Stimulated activated CD8-positive, alpha-beta memory T cell treated with anti-CD3 and anti-CD28 coated beads, Interleukin-12 subunit alpha, Interleukin-12 subunit beta, amount 100 ng/mL, for 24 hours (primary cell): ENCODE data around the gene GPLD1.
"Not testable (repeated sequence)": the region's sequence is repeated elsewhere in the genome, so short reads cannot be mapped to it uniquely, and the experiment has no call there.

Source experiments
- DNase-seq: peaks from one replicate; pipeline ENCODE4 v3.0.0-alpha.2; 2020; ENCODE audit errors: extremely low read depth

GPLD1 gene

DNA sequence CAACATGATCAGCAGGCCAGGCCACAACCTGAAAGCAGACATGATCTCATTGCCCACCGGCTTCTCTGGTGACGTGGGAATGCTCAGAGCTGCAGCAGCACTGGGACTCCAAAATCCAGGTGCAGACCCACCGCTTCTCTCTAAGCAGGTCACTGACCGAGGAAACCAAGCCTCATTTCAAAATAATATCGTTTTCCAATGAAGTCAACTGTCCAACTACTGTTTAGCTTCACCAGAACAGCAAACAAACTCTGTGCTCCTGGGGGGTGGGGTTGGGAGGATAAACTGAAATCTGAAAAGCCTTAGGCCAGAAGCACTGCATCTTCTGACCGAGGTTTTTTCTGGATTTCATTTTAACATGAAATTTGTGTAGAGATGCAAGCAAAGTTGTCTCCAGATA is at the start of gene GPLD1:
Gene GPLD1, minus strand, starts transcription at position 109 of the 400 bp plus-strand sequence. Its CDS starts 67 bp downstream, at position 42.
- DNase-seq, result no peak

- DNase-seq, result no peak
These were observed 48.5 kb upstream of the GPLD1 start for GRCh38 chr6:24537771-24538385.

DNA sequence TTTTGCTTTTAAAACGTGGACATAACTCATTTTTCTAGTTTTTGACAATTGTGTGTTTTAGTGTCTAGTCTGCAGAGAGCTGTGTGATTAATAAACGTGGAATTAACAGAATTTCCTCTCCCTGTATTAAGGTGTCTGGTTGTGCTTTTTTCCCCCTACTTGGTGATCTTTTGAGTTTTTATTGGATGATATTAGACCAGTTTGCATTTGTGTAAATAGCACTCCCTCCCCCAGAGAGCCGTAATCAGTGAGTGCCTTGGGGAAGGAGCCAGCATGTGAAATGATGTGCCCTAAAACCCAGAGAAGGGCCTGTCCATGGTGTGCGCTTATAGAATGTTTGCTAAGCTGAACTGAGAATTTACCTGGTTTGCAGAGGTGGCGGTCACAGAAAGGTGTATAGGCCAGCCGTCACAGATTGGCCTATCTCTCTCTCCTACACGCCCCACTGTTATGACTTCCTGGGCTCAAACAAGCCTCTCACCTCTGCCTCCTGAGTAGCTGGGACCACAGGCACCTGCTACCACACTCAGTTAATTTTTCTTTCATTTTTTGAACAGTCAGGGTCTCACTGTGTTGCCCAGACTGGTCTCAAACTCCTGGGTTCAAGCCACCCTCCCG is 47.8 kb upstream of the GPLD1 start:
- no peak for DNase-seq

GRCh38 chr6:24536466-24536865 is 47.1 kb upstream of the GPLD1 start:
- no peak for DNase-seq

GRCh38 chr6:24535210-24535609 is 45.8 kb upstream of the GPLD1 start:
- DNase-seq, result no peak

GRCh38 chr6:24534329-24534728 is 45.0 kb upstream of the GPLD1 start:
- no peak for DNase-seq

DNA sequence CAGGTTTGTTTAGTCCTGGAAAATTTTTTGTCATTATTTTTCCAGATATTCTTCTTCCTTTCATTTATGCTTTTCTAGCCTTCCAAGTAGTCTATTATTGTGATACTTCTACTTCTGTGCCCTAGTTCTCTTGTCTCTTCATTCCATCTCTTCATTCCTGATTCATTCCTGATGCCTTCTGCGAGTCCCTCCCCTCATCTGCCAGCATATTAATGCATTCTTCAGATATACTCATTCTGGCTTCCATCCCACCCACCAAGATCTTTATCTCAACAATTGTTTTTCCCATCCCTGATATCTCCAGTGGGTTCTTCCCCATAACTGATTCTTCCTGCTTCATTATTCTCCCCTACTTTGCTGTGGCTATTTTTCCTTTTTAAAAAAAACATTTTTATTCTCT is 40.6 kb upstream of the GPLD1 start:
- DNase-seq, result no peak

- no peak for DNase-seq
These were observed 35.4 kb upstream of the GPLD1 start for GRCh38 chr6:24524805-24525204.

DNA sequence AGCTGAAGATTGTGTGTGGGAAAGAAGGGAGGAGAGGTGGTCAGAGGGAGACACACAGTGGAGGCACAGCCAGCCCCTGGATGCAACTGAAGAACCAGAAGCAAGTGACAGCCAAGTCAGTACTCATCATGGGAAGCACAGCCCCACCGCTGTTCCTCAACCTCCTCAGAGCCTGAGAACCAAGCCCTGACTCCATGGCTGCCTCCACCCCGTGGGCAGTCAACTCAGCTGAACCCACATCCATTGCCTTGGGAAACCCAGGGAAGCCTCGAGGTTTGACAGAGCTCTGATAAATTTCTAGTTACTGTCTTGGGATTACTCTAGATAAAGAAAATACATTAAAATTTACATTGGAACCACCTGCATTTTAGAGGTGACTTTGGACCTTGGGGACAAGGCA is 35.0 kb upstream of the GPLD1 start:
- DNase-seq, result no peak

GRCh38 chr6:24522228-24523176 is 33.1 kb upstream of the GPLD1 start:
- no peak for DNase-seq

DNA sequence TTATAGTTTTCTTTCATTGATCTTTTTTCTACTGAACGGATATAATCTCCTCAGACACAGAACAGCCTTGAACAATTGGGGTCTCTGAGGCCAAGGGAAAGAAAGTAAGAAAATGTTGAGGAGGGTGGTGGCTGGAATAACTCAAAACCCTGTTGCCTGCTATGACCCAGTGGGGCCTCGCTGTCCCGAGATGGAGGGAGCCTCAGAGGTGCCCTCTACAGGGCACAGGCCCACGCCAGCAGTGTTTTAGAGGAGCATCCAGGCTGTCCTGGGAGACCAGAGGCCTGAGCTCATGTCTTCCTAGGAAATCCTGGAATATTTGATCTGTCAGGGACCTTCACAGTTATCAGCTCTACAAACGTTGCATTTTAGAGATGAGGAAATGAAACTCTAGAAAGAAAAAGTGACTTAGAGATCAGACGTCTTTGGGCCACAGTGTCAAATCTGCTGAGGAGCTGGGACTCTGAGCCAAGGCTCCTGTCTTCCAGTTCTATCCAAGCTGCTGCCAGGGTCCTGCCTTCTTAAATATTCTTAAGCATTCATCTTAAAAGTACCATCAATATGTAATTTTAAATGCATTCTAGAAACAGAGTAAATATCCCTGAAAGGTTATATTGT is 31.7 kb upstream of the GPLD1 start:
- DNase-seq, result no peak

DNA sequence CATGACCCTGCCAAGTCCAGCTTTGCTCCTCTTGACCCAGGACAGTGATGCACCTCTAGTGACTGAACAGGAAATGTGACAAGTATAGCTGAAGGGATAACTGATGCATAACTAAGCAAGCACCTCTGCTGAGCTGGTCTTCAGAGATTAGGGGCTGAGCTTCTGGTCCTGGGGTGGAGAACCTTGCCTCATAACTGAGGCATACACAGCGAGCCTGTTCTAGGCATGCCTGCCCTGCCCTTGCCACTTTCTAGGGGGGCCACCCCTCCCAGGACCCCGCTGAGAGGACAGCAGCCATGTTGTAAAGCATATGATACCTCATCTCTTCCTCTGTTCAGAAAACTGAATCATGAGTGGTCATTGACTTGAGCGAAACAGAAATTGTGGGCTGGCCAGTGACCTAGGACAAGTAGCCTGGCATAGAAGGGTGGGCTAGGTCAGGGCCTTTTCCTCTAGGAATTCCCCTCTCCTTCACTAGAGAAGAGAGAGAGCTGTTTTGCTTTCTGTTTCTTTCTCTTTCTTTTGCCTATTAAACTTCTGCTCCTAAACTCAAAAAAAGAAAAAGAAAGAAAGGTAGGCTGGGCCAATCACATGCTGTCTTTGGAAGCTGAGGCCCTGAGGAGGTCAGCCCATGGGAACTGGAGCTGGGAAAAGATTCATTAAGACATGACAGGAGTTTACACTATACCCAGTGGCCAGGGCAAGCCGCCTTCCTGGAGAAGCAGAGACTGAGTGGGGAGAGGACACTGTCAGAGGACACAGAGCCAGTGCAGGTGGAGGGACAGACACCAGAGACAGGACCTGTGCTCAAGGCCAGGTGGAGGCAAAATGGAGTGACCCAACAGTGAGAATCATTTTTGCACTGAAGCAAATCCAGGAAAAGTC is 28.5 kb upstream of the GPLD1 start:
- DNase-seq, result no peak

DNA sequence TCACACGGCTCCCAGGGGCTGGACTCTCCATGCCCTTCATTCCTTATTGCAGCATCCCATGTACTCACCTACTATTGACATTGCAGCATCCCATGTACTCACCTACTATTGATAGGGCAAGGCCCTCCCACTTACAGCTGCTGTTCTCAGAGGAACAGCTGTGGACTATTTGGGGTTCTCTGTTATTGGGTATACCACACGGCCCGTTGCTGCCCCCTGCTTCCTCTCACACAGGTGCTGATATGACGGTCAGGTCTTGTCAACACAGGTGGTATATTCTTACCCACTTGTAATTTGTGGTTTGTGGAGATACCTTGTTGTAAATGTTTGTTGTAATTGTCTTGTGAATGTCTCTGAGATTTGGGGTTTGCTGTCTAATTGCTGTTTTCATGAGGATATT is 24.2 kb upstream of the GPLD1 start:
- no peak for DNase-seq

GRCh38 chr6:24511976-24512375 is 22.6 kb upstream of the GPLD1 start:
- not testable (repeated sequence) for DNase-seq

DNA sequence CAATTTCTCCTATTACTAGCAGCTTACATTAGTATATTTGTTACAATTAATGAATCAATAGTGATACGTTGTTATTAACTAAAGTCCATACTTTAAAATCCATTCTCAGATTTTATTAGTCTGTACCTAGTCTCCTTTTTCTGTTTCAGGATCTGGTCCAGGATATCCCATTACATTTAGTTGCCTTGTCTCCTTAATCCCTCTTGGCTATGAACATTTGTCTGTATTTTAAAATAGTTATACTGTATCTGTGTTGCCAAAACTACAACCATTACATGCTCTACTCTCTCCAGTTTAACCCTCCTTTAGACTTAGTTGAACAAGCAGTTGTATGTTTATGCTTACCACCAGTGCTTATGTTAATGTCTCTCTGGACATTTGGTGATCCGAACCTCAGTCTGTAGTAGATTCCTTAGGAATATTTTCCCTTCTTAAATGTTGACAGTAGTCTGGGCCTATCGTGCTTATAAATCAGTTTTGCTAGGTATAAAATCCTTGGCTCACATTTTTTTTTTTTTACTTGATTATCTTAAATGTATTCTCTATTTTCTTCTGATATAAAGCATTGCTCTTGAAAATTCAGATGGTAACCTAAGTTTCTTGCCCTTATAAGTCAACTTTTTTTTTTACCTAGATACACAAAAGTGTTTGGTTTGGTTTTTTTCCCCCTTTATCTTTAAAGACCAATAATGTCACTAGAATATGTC is 17.6 kb upstream of the GPLD1 start:
- DNase-seq, result no peak

DNA sequence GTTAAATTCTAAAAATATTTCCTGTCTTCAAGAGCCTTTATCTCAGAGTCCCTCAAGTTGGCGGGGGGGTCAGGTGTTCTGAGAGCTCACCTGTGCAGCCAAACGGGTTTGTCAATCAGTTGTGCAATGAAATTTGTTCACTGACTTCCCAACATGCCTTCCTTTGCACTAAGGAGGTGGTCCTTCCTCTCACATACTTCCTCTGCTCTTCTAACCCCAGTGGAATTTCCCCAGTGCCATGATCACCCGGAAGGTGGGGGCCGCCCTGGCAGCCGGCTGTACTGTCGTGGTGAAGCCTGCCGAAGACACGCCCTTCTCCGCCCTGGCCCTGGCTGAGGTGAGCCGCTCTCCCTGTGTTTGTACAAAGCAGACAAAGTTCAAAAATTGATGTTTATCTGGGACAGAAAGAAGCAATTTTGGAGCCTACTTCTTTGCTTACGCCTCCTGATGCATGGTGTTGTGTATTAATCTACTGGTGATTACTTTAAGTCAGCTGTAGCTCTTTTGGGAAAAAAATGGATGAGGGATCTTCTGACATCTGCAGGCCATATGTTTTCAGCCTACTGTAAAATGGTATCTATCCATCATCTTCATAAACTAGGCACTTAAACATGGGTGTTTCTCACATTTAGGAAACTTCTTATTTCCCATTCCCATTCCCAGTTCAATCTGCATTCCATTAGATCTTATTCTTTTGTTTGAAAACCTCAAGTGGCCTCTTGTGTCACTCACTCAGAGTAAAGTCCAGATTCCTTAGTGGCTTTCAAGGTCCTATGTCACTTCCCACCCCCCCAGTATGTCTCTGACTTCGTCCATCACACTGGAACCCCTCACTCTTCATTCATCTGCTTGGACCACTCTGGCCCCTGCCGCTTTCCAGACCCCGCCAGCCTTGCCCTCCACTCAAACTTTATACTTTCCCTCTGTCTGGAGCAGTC is 15.5 kb upstream of the GPLD1 start:
- no peak for DNase-seq

DNA sequence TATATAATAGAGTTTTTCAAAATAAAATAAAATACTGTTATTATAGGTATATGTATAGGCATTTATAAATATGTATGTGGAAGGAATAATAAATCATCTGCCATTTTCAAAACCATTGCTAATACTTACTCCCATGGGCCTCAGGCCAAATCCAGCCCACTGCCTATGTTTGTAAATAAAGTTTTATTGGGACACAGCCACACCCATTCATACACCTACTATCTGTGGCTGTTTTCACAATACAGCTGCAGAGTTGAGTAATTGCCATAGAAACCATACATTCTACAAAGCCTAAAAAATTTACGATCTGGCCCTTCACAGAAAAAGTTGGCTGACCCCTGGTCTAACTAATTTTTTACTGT is 14.9 kb upstream of the GPLD1 start:
- DNase-seq, result no peak

DNA sequence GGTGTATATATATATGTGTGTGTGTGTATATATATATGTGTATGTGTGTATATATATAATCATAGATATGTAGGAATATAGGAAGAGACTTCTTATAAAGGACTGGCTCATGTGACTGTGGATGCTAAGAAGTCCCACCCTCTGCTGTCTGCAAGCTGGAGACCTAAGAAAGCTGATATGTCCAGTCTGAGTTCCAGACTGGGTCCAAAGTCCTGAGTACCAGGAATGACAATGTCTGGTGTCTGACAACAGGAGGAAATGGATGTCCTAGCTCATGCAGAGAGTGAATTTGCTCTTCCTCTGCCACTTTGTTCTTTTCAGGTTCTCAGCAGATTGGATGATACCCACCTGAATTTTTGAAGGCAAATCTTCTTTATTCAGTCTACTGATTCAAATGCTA is 12.5 kb upstream of the GPLD1 start:
- DNase-seq, result no peak

- DNase-seq, result no peak
These were observed 12.0 kb upstream of the GPLD1 start for GRCh38 chr6:24501374-24501773.

DNA sequence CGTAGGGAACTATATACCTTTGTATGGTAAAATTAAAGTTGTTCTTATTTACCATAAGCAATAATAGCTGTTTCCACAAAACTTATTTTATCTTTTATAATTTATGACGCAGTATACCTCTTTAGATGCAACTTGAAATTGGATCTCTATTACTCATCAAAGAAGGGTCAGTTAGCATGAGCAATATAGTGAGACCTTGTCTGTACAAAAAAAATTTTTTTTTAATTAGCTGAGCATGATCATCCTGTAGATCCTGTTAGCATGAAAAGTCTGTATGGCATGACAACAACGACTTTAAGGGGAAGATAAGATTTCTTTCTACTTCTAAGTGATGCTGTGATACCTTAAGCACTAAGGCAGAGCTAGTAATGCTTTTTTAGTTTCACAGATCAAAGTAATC is 11.3 kb upstream of the GPLD1 start:
- no peak for DNase-seq
